ENCODE results near the gene GLIS1. TPM values are rescaled to one million over a fixed set of nuclear protein-coding genes. Genes with fewer than 3 reads are reported as not detected.
A peak's percentile ranks its signal among the peaks of the same experiment; 100 is the strongest.

GLIS1 gene
- total RNA-seq, 1 experiment from 2014 or later, result 1.2 TPM

- Histone ChIP-seq H3K4me1 (replicated peaks) (no peaks in the 10 kb centered on the region), H3K27ac (no peak overlapping the region), H3K4me3 (no peak overlapping the region), H3K36me3 (no peaks in the 10 kb centered on the region), H3K9me3 (replicated peaks) (no peaks in the 10 kb centered on the region), H3K27me3 (replicated peaks) (peaks cover 3% of the 10 kb centered on the region)
- DNase-seq (ENCODE audit: low read depth in 1 of 2, low spot score in 2 of 2), result no peak
Observed at GRCh38 chr1:53499257-53500203, 239.4 kb downstream of the GLIS1 start.

GRCh38 chr1:53498555-53499131, 240.3 kb downstream of the GLIS1 start:
- H3K36me3 ChIP-seq, result no peaks in the 10 kb centered on the region
- H3K4me1 ChIP-seq (replicated peaks), result no peaks in the 10 kb centered on the region
- H3K27me3 ChIP-seq (replicated peaks), result peaks cover 9% of the 10 kb centered on the region
- DNase-seq (ENCODE audit: low read depth in 1 of 2, low spot score in 2 of 2), result no peak
- no peaks in the 10 kb centered on the region for H3K9me3 ChIP-seq (replicated peaks)
- H3K4me3 ChIP-seq, result no peak overlapping the region
- H3K27ac ChIP-seq, result no peak overlapping the region

GRCh38 chr1:53495633-53496345, 243.2 kb downstream of the GLIS1 start:
- DNase-seq (ENCODE audit: low read depth in 1 of 2, low spot score in 2 of 2), result no peak
- Histone ChIP-seq H3K4me3 (no peak overlapping the region), H3K9me3 (replicated peaks) (no peaks in the 10 kb centered on the region)

GRCh38 chr1:53490351-53490750, 248.6 kb downstream of the GLIS1 start:
- H3K27ac ChIP-seq, result no peak overlapping the region
- no peak for DNase-seq (ENCODE audit: low read depth in 1 of 2, low spot score in 2 of 2)

More at GRCh38 chr1:53495633-53496345, 243.2 kb downstream of the GLIS1 start:
- no peaks in the 10 kb centered on the region for H3K4me1 ChIP-seq (replicated peaks)
- H3K27me3 ChIP-seq (replicated peaks), result peaks cover 13% of the 10 kb centered on the region
- no peak overlapping the region for H3K27ac ChIP-seq
- no peaks in the 10 kb centered on the region for H3K36me3 ChIP-seq

GRCh38 chr1:53486395-53487026, 252.5 kb downstream of the GLIS1 start:
- Histone ChIP-seq H3K27me3 (replicated peaks) (peaks cover 6% of the 10 kb centered on the region), H3K36me3 (no peaks in the 10 kb centered on the region), H3K4me3 (no peak overlapping the region), H3K9me3 (replicated peaks) (0 out of 2 replicates have a peak, but pooled peaks cover 2% of the 10 kb centered on the region), H3K4me1 (replicated peaks) (peaks cover 6% of the 10 kb centered on the region), H3K27ac (no peak overlapping the region)
- no peak for DNase-seq (ENCODE audit: low read depth in 1 of 2, low spot score in 2 of 2)

More at GRCh38 chr1:53490351-53490750, 248.6 kb downstream of the GLIS1 start:
- H3K4me1 ChIP-seq (replicated peaks), result peaks cover 6% of the 10 kb centered on the region
- H3K9me3 ChIP-seq (replicated peaks), result 0 out of 2 replicates have a peak, but pooled peaks cover 2% of the 10 kb centered on the region
- peaks cover 19% of the 10 kb centered on the region for H3K27me3 ChIP-seq (replicated peaks)
- no peak overlapping the region for H3K4me3 ChIP-seq
- no peaks in the 10 kb centered on the region for H3K36me3 ChIP-seq

- peak; percentile 69 to 82 for DNase-seq (ENCODE audit: low read depth in 1 of 2, low spot score in 2 of 2)
- no peak overlapping the region for H3K4me3 ChIP-seq
Observed at GRCh38 chr1:53485478-53486394, 253.2 kb downstream of the GLIS1 start.

GRCh38 chr1:53484705-53485477, 254.1 kb downstream of the GLIS1 start:
- H3K27me3 ChIP-seq (replicated peaks), result peaks cover 12% of the 10 kb centered on the region

More at GRCh38 chr1:53485478-53486394, 253.2 kb downstream of the GLIS1 start:
- peaks cover 7% of the 10 kb centered on the region for H3K27me3 ChIP-seq (replicated peaks)
- peaks cover 6% of the 10 kb centered on the region for H3K4me1 ChIP-seq (replicated peaks)
- 0 out of 2 replicates have a peak, but pooled peaks cover 2% of the 10 kb centered on the region for H3K9me3 ChIP-seq (replicated peaks)
- H3K27ac ChIP-seq, result no peak overlapping the region
- no peaks in the 10 kb centered on the region for H3K36me3 ChIP-seq

GRCh38 chr1:53483656-53484055, 255.3 kb downstream of the GLIS1 start:
- Histone ChIP-seq H3K4me3 (no peak overlapping the region), H3K27ac (no peak overlapping the region), H3K4me1 (replicated peaks) (peaks cover 6% of the 10 kb centered on the region), H3K27me3 (replicated peaks) (peaks cover 12% of the 10 kb centered on the region), H3K9me3 (replicated peaks) (0 out of 2 replicates have a peak, but pooled peaks cover 2% of the 10 kb centered on the region), H3K36me3 (no peaks in the 10 kb centered on the region)
- no peak for DNase-seq (ENCODE audit: low read depth in 1 of 2, low spot score in 2 of 2)

More at GRCh38 chr1:53484705-53485477, 254.1 kb downstream of the GLIS1 start:
- no peak overlapping the region for H3K4me3 ChIP-seq
- no peak for DNase-seq (ENCODE audit: low read depth in 1 of 2, low spot score in 2 of 2)
- H3K4me1 ChIP-seq (replicated peaks), result peaks cover 6% of the 10 kb centered on the region
- 0 out of 2 replicates have a peak, but pooled peaks cover 2% of the 10 kb centered on the region for H3K9me3 ChIP-seq (replicated peaks)
- no peaks in the 10 kb centered on the region for H3K36me3 ChIP-seq
- H3K27ac ChIP-seq, result no peak overlapping the region

- Histone ChIP-seq H3K4me3 (no peak overlapping the region), H3K4me1 (replicated peaks) (peaks cover 6% of the 10 kb centered on the region), H3K36me3 (no peaks in the 10 kb centered on the region), H3K27me3 (replicated peaks) (peaks cover 12% of the 10 kb centered on the region), H3K27ac (no peak overlapping the region), H3K9me3 (replicated peaks) (0 out of 2 replicates have a peak, but pooled peaks cover 2% of the 10 kb centered on the region)
- DNase-seq (ENCODE audit: low read depth in 1 of 2, low spot score in 2 of 2), result no peak
Observed at GRCh38 chr1:53483170-53483569, 255.8 kb downstream of the GLIS1 start.

- H3K4me1 ChIP-seq (replicated peaks), result peaks cover 6% of the 10 kb centered on the region
- no peak for DNase-seq (ENCODE audit: low read depth in 1 of 2, low spot score in 2 of 2)
- H3K9me3 ChIP-seq (replicated peaks), result 0 out of 2 replicates have a peak, but pooled peaks cover 2% of the 10 kb centered on the region
- no peak overlapping the region for H3K4me3 ChIP-seq
- no peak overlapping the region for H3K27ac ChIP-seq
- no peaks in the 10 kb centered on the region for H3K36me3 ChIP-seq
- H3K27me3 ChIP-seq (replicated peaks), result peaks cover 8% of the 10 kb centered on the region; the same call in 1 of the 2 replicates
Observed at GRCh38 chr1:53482441-53483153, 256.4 kb downstream of the GLIS1 start.

GRCh38 chr1:53481456-53481855, 257.5 kb downstream of the GLIS1 start:
- Histone ChIP-seq H3K9me3 (replicated peaks) (0 out of 2 replicates have a peak, but pooled peaks cover 2% of the 10 kb centered on the region), H3K36me3 (no peaks in the 10 kb centered on the region), H3K4me3 (no peak overlapping the region), H3K4me1 (replicated peaks) (peaks cover 6% of the 10 kb centered on the region), H3K27me3 (replicated peaks) (peaks cover 7% of the 10 kb centered on the region; the same call in 1 of the 2 replicates), H3K27ac (no peak overlapping the region)
- DNase-seq (ENCODE audit: low read depth in 1 of 2, low spot score in 2 of 2), result no peak
